Esophagus muscularis mucosa (tissue), 3 donors: ENCODE results near the gene PHACTR3.

Experiments
- POLR2A ChIP-seq: fragments of 450-650 bp; IDR thresholded peaks from one replicate; pipeline ENCODE4 v1.6.1; 2017; ENCODE audit warnings: antibody characterized with exemption, moderate library complexity, mild to moderate bottlenecking, low read depth
- TF ChIP-seq, protein P1 (sequence below), 3 experiments: fragments of 200-600 bp in 2 of 3; fragments of 450-650 bp in 1 of 3; sonication (generic) in 2 of 3; IDR thresholded peaks; one replicate each; pipeline ENCODE4 v1.5.1; 2017 to 2019; ENCODE audit warnings: antibody characterized with exemption in 3 of 3, mild to moderate bottlenecking in 2 of 3, moderate library complexity in 1 of 3

DNA sequence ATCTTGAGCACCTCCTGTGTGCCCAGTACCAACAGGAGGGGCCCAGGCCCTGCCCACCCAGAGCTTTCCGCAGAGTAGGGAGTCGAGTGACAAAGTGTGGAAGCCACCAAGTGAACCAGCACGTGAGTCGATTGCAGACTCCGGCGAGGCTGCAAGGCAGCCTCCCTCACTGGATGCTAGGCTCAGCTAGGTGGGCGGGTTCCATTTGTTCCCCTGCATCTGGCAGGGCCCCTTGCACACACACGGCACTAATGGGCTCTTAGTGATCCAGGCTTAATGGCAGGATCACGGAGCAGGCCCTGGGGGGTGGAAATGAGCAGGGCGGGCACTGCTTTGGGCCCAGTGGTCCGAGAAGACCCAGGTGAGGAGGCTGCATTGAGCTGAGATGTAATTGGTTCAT, 140.4 kb downstream of the PHACTR3 start:
- TF ChIP-seq, protein P1, sequence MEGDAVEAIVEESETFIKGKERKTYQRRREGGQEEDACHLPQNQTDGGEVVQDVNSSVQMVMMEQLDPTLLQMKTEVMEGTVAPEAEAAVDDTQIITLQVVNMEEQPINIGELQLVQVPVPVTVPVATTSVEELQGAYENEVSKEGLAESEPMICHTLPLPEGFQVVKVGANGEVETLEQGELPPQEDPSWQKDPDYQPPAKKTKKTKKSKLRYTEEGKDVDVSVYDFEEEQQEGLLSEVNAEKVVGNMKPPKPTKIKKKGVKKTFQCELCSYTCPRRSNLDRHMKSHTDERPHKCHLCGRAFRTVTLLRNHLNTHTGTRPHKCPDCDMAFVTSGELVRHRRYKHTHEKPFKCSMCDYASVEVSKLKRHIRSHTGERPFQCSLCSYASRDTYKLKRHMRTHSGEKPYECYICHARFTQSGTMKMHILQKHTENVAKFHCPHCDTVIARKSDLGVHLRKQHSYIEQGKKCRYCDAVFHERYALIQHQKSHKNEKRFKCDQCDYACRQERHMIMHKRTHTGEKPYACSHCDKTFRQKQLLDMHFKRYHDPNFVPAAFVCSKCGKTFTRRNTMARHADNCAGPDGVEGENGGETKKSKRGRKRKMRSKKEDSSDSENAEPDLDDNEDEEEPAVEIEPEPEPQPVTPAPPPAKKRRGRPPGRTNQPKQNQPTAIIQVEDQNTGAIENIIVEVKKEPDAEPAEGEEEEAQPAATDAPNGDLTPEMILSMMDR (IDR thresholded peaks at IDR 0.05): no peak
- no peak for TF ChIP-seq POLR2A
